ENCODE measurements around the gene TRIO. TPM values are rescaled to one million over a fixed set of nuclear protein-coding genes. Genes with fewer than 3 reads are reported as not detected.

TRIO gene
- total and polyA plus RNA-seq, 3 experiments from 2014 or later = 0.89 to 4.4 (median 4.2) TPM

DNA sequence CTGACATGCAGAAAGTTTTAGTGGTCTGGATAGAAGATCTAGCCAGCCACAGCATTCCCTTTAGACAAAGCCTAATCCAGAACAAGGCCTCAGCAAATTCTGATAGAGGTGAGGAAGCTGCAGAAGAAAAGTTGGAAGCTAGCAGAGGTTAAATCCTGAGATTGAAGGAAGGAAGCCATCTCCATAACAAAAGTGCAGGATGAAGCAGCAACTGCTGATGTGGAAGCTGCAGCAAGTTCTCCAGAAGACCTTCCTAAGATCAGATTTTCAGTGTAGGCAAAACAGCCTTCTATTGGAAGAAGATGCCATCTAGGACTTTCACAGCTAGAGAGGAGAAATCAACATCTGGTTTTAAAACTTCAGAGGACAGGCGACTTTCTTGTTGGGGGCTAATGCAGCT lies 77.5 kb downstream of the TRIO start:
- Histone ChIP-seq H3K27me3 (ENCODE audit: insufficient read depth, low read length, poor library complexity, severe bottlenecking) (no peaks in the 10 kb centered on the region), H3K9me3 (ENCODE audit: low read length) (no peaks in the 10 kb centered on the region), H3K36me3 (ENCODE audit: insufficient read depth, low read length) (no peaks in the 10 kb centered on the region), H3K4me3 (ENCODE audit: low read length) (no peak overlapping the region), H3K4me1 (ENCODE audit: insufficient read depth, low read length) (no peaks in the 10 kb centered on the region), H3K27ac (ENCODE audit: low read depth, low read length) (no peak overlapping the region)
- H3K27me3 Mint-ChIP-seq = peaks cover 5 to 58% of the 10 kb centered on the region in 2 donors
- ChIA-PET CTCF (no interaction called here), POLR2A (no interaction called here)
- no peaks in the 10 kb centered on the region for H3K36me3 Mint-ChIP-seq
- DNase-seq = no peak
- H3K9me3 Mint-ChIP-seq = peaks cover 0 to 32% (median 2%) of the 10 kb centered on the region in 5 donors
- H3K4me1 Mint-ChIP-seq = peaks cover 0 to 1% (median 0%) of the 10 kb centered on the region in 3 donors
- no peak overlapping the region for H3K27ac Mint-ChIP-seq
- H3K4me3 Mint-ChIP-seq = no peak overlapping the region

GRCh38 chr5:14221732-14222131 lies 78.6 kb downstream of the TRIO start:
- Histone ChIP-seq H3K36me3 (ENCODE audit: insufficient read depth, low read length) (no peaks in the 10 kb centered on the region), H3K9me3 (ENCODE audit: low read length) (no peaks in the 10 kb centered on the region), H3K27me3 (ENCODE audit: insufficient read depth, low read length, poor library complexity, severe bottlenecking) (no peaks in the 10 kb centered on the region), H3K4me3 (ENCODE audit: low read length) (no peak overlapping the region), H3K4me1 (ENCODE audit: insufficient read depth, low read length) (no peaks in the 10 kb centered on the region), H3K27ac (ENCODE audit: low read depth, low read length) (no peak overlapping the region)
- Mint-ChIP-seq H3K4me1 (peaks cover 0 to 1% (median 0%) of the 10 kb centered on the region in 3 donors), H3K9me3 (peaks cover 0 to 32% (median 2%) of the 10 kb centered on the region in 5 donors), H3K27me3 (peaks cover 7 to 56% of the 10 kb centered on the region in 2 donors), H3K27ac (peak overlapping the region in 1 of 8 donors; percentile 57), H3K4me3 (peak overlapping the region in 1 of 7 donors; percentile 70), H3K36me3 (no peaks in the 10 kb centered on the region)
- CTCF ChIA-PET = no interaction called here
- POLR2A ChIA-PET = no interaction called here
- no peak for DNase-seq

- Histone ChIP-seq H3K27me3 (ENCODE audit: insufficient read depth, low read length, poor library complexity, severe bottlenecking) (no peaks in the 10 kb centered on the region), H3K27ac (ENCODE audit: low read depth, low read length) (no peak overlapping the region), H3K4me3 (ENCODE audit: low read length) (no peak overlapping the region), H3K9me3 (ENCODE audit: low read length) (no peaks in the 10 kb centered on the region), H3K36me3 (ENCODE audit: insufficient read depth, low read length) (no peaks in the 10 kb centered on the region), H3K4me1 (ENCODE audit: insufficient read depth, low read length) (no peaks in the 10 kb centered on the region)
- H3K9me3 Mint-ChIP-seq = peaks cover 0 to 32% (median 2%) of the 10 kb centered on the region in 5 donors
- ChIA-PET CTCF (no interaction called here), POLR2A (no interaction called here)
- H3K27me3 Mint-ChIP-seq = peaks cover 8 to 51% of the 10 kb centered on the region in 2 donors
- no peaks in the 10 kb centered on the region for H3K36me3 Mint-ChIP-seq
- H3K27ac Mint-ChIP-seq = no peak overlapping the region
- H3K4me3 Mint-ChIP-seq = no peak overlapping the region
- no peak for DNase-seq
- H3K4me1 Mint-ChIP-seq = peaks cover 0 to 1% (median 0%) of the 10 kb centered on the region in 3 donors
These were observed 79.1 kb downstream of the TRIO start for GRCh38 chr5:14222206-14222605.

GRCh38 chr5:14223372-14223771 lies 80.2 kb downstream of the TRIO start:
- ChIA-PET POLR2A (no interaction called here), CTCF (no interaction called here)
- H3K9me3 ChIP-seq (ENCODE audit: low read length) = no peaks in the 10 kb centered on the region
- H3K9me3 Mint-ChIP-seq = peaks cover 0 to 33% (median 2%) of the 10 kb centered on the region in 5 donors
- no peak overlapping the region for H3K27ac ChIP-seq (ENCODE audit: low read depth, low read length)
- peaks cover 8 to 40% of the 10 kb centered on the region in 2 donors for H3K27me3 Mint-ChIP-seq
- H3K27ac Mint-ChIP-seq = no peak overlapping the region
- H3K4me3 Mint-ChIP-seq = peak overlapping the region in 2 of 7 donors; percentile 16 to 75
- DNase-seq = no peak
- H3K4me1 ChIP-seq (ENCODE audit: insufficient read depth, low read length) = no peaks in the 10 kb centered on the region
- no peaks in the 10 kb centered on the region for H3K36me3 ChIP-seq (ENCODE audit: insufficient read depth, low read length)
- peaks cover 0 to 1% (median 0%) of the 10 kb centered on the region in 3 donors for H3K4me1 Mint-ChIP-seq
- no peaks in the 10 kb centered on the region for H3K36me3 Mint-ChIP-seq
- H3K27me3 ChIP-seq (ENCODE audit: insufficient read depth, low read length, poor library complexity, severe bottlenecking) = no peaks in the 10 kb centered on the region
- no peak overlapping the region for H3K4me3 ChIP-seq (ENCODE audit: low read length)

GRCh38 chr5:14225173-14225834 lies 82.2 kb downstream of the TRIO start:
- ChIA-PET POLR2A (no interaction called here), CTCF (no interaction called here)
- H3K27ac Mint-ChIP-seq = peak overlapping the region in 2 of 8 donors; percentile 5 to 36
- peaks cover 0 to 27% (median 2%) of the 10 kb centered on the region in 5 donors for H3K9me3 Mint-ChIP-seq
- DNase-seq = no peak
- H3K27me3 ChIP-seq (ENCODE audit: insufficient read depth, low read length, poor library complexity, severe bottlenecking) = no peaks in the 10 kb centered on the region
- H3K4me1 ChIP-seq (ENCODE audit: insufficient read depth, low read length) = no peaks in the 10 kb centered on the region
- H3K4me3 Mint-ChIP-seq = no peak overlapping the region
- H3K27ac ChIP-seq (ENCODE audit: low read depth, low read length) = no peak overlapping the region
- H3K36me3 Mint-ChIP-seq = no peaks in the 10 kb centered on the region
- peaks cover 8 to 24% of the 10 kb centered on the region in 2 donors for H3K27me3 Mint-ChIP-seq
- H3K9me3 ChIP-seq (ENCODE audit: low read length) = no peaks in the 10 kb centered on the region
- H3K4me3 ChIP-seq (ENCODE audit: low read length) = no peak overlapping the region
- H3K36me3 ChIP-seq (ENCODE audit: insufficient read depth, low read length) = no peaks in the 10 kb centered on the region
- H3K4me1 Mint-ChIP-seq = peaks cover 0 to 1% (median 0%) of the 10 kb centered on the region in 3 donors

- Mint-ChIP-seq H3K27ac (peak overlapping the region in 1 of 8 donors; percentile 34), H3K4me3 (no peak overlapping the region), H3K9me3 (peaks cover 0 to 27% (median 2%) of the 10 kb centered on the region in 5 donors), H3K36me3 (no peaks in the 10 kb centered on the region), H3K27me3 (peaks cover 8 to 23% of the 10 kb centered on the region in 2 donors), H3K4me1 (peaks cover 0 to 1% (median 0%) of the 10 kb centered on the region in 3 donors)
- Histone ChIP-seq H3K27me3 (ENCODE audit: insufficient read depth, low read length, poor library complexity, severe bottlenecking) (no peaks in the 10 kb centered on the region), H3K27ac (ENCODE audit: low read depth, low read length) (no peak overlapping the region), H3K4me3 (ENCODE audit: low read length) (no peak overlapping the region), H3K4me1 (ENCODE audit: insufficient read depth, low read length) (no peaks in the 10 kb centered on the region), H3K9me3 (ENCODE audit: low read length) (no peaks in the 10 kb centered on the region), H3K36me3 (ENCODE audit: insufficient read depth, low read length) (no peaks in the 10 kb centered on the region)
- ChIA-PET CTCF (no interaction called here), POLR2A (no interaction called here)
- no peak for DNase-seq
These were observed 83.0 kb downstream of the TRIO start for GRCh38 chr5:14226149-14226548.

DNA sequence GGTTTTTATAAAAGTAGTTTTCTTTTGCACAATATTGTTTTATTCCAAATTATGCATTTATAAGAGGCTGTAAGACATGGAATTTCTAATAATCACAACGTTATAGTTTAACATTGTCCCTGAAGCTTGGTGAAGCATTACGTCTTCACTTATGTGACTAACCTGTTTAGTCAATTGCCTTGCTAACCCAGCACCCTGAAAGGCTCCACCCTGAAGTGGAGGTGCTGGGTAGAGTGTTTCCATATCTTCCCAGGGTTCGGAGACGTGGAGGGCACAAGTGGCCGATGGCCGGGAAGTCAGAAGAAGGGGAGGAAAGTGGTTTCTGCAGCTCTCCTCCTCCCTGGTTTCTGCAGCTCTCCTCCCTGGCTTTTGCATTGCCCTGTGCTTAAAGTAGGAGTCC lies 83.4 kb downstream of the TRIO start:
- Histone ChIP-seq H3K27me3 (ENCODE audit: insufficient read depth, low read length, poor library complexity, severe bottlenecking) (no peaks in the 10 kb centered on the region), H3K27ac (ENCODE audit: low read depth, low read length) (no peak overlapping the region), H3K4me1 (ENCODE audit: insufficient read depth, low read length) (no peaks in the 10 kb centered on the region), H3K9me3 (ENCODE audit: low read length) (no peaks in the 10 kb centered on the region), H3K36me3 (ENCODE audit: insufficient read depth, low read length) (no peaks in the 10 kb centered on the region), H3K4me3 (ENCODE audit: low read length) (no peak overlapping the region)
- peaks cover 0 to 24% (median under 1%) of the 10 kb centered on the region in 5 donors for H3K9me3 Mint-ChIP-seq
- DNase-seq = no peak
- H3K4me1 Mint-ChIP-seq = peaks cover 0 to 1% (median 0%) of the 10 kb centered on the region in 3 donors
- no peak overlapping the region for H3K4me3 Mint-ChIP-seq
- POLR2A ChIA-PET = no interaction called here
- CTCF ChIA-PET = no interaction called here
- H3K27ac Mint-ChIP-seq = peak overlapping the region in 1 of 8 donors; percentile 88
- H3K27me3 Mint-ChIP-seq = peaks cover 8 to 20% of the 10 kb centered on the region in 2 donors
- H3K36me3 Mint-ChIP-seq = no peaks in the 10 kb centered on the region

- Histone ChIP-seq H3K27me3 (ENCODE audit: insufficient read depth, low read length, poor library complexity, severe bottlenecking) (no peaks in the 10 kb centered on the region), H3K4me3 (ENCODE audit: low read length) (no peak overlapping the region), H3K27ac (ENCODE audit: low read depth, low read length) (no peak overlapping the region), H3K9me3 (ENCODE audit: low read length) (no peaks in the 10 kb centered on the region), H3K36me3 (ENCODE audit: insufficient read depth, low read length) (no peaks in the 10 kb centered on the region), H3K4me1 (ENCODE audit: insufficient read depth, low read length) (no peaks in the 10 kb centered on the region)
- peaks cover 8 to 20% of the 10 kb centered on the region in 2 donors for H3K27me3 Mint-ChIP-seq
- H3K27ac Mint-ChIP-seq = no peak overlapping the region
- no peaks in the 10 kb centered on the region for H3K36me3 Mint-ChIP-seq
- CTCF ChIA-PET = no interaction called here
- H3K4me1 Mint-ChIP-seq = no peaks in the 10 kb centered on the region
- H3K4me3 Mint-ChIP-seq = no peak overlapping the region
- H3K9me3 Mint-ChIP-seq = peaks cover 0 to 24% (median 0%) of the 10 kb centered on the region in 5 donors
- DNase-seq = no peak
- POLR2A ChIA-PET = no interaction called here
These were observed 83.8 kb downstream of the TRIO start for GRCh38 chr5:14226992-14227391.

Data from CD8-positive, alpha-beta memory T cell (primary cell).